Liver (tissue), 9 donors: ENCODE data around the gene IFIH1. TPM values are rescaled to one million over a fixed set of nuclear protein-coding genes. Genes with fewer than 3 reads are reported as not detected.

Experiments
- DNase-seq: peaks from one replicate; pipeline ENCODE4 v3.0.0-alpha.2; 2017; ENCODE audit warnings: low spot score
- H3K27ac ChIP-seq, 2 donors: one replicate each; pipeline ENCODE4 v1.7.0; 2013; ENCODE audit warnings: inconsistent platforms in 2 of 2, low read length in 2 of 2, control low read depth in 1 of 2, low read depth in 1 of 2, mild to moderate bottlenecking in 1 of 2
- H3K27me3 ChIP-seq, 4 donors: one replicate each; pipeline versions ENCODE4 v1.6.1 to v1.7.0; 2013; ENCODE audit warnings: low read length in 3 of 4, inconsistent platforms in 1 of 4, mild to moderate bottlenecking in 1 of 4, moderate library complexity in 1 of 4; ENCODE audit not compliant: control insufficient read depth in 4 of 4, insufficient read depth in 4 of 4
- H3K36me3 ChIP-seq, 4 donors: one replicate each; pipeline versions ENCODE4 v1.6.1 to v1.7.0; 2013; ENCODE audit warnings: low read length in 3 of 4, mild to moderate bottlenecking in 3 of 4, low read depth in 1 of 4, moderate library complexity in 1 of 4; ENCODE audit not compliant: control insufficient read depth in 4 of 4, insufficient read depth in 3 of 4
- H3K4me1 ChIP-seq, 4 donors: one replicate each; pipeline versions ENCODE4 v1.6.1 to v1.7.0; 2013; ENCODE audit warnings: low read length in 3 of 4, mild to moderate bottlenecking in 3 of 4, moderate library complexity in 1 of 4; ENCODE audit not compliant: control insufficient read depth in 4 of 4, insufficient read depth in 4 of 4
- H3K4me3 ChIP-seq, 3 donors: one replicate each; pipeline versions ENCODE4 v1.6.1 to v1.7.0; 2013; ENCODE audit warnings: low read length in 3 of 3, control low read depth in 1 of 3, low read depth in 1 of 3, mild to moderate bottlenecking in 1 of 3
- H3K9ac ChIP-seq, 2 donors: one replicate each; pipeline ENCODE4 v1.7.0; 2013; ENCODE audit warnings: low read length in 2 of 2, mild to moderate bottlenecking in 2 of 2, moderate library complexity in 2 of 2, control low read depth in 1 of 2, low read depth in 1 of 2
- H3K9me3 ChIP-seq, 4 donors: one replicate each; pipeline versions ENCODE4 v1.6.1 to v1.7.0; 2013; ENCODE audit warnings: low read length in 3 of 4; ENCODE audit not compliant: control insufficient read depth in 4 of 4
- ATF3 ChIP-seq: IDR thresholded peaks from 2 replicates; pipeline ENCODE4 v1.6.1; 2016; ENCODE audit warnings: antibody characterized with exemption
- CTCF ChIP-seq: fragments of 150-350 bp; IDR thresholded peaks from 2 replicates; pipeline ENCODE4 v1.5.1; 2017; ENCODE audit warnings: improper control_type of control experiment, low read depth, low read length; ENCODE audit not compliant: missing input control
- EGR1 ChIP-seq, 2 donors: IDR thresholded peaks; 2 replicates each; pipeline ENCODE4 v1.6.1; 2016 to 2018; ENCODE audit warnings: antibody characterized with exemption in 2 of 2, low read depth in 2 of 2
- FOXA1 ChIP-seq: IDR thresholded peaks from 2 replicates; pipeline ENCODE4 v1.6.1; 2016; ENCODE audit warnings: antibody characterized with exemption
- FOXA2 ChIP-seq: IDR thresholded peaks from 2 replicates; pipeline ENCODE4 v1.6.1; 2016; ENCODE audit warnings: antibody characterized with exemption
- GABPA ChIP-seq, 2 donors: IDR thresholded peaks in 1 of 2; conservative IDR thresholded peaks in 1 of 2; 2 replicates each; pipeline ENCODE4 v1.6.1; 2016; ENCODE audit warnings: antibody characterized with exemption in 2 of 2, mild to moderate bottlenecking in 1 of 2, moderate library complexity in 1 of 2
- HNF4A ChIP-seq, 2 donors: conservative IDR thresholded peaks; 2 replicates each; pipeline ENCODE4 v1.6.1; 2016; ENCODE audit warnings: antibody characterized with exemption in 2 of 2, mild to moderate bottlenecking in 2 of 2
- HNF4G ChIP-seq: IDR thresholded peaks from 2 replicates; pipeline ENCODE4 v1.6.1; 2016; ENCODE audit warnings: antibody characterized with exemption
- JUND ChIP-seq, 2 donors: IDR thresholded peaks; 2 replicates each; pipeline ENCODE4 v1.6.1; 2016; ENCODE audit warnings: antibody characterized with exemption in 2 of 2
- MAX ChIP-seq: IDR thresholded peaks from 2 replicates; pipeline ENCODE4 v1.6.1; 2016; ENCODE audit warnings: antibody characterized with exemption
- NR2F2 ChIP-seq: IDR thresholded peaks from 2 replicates; pipeline ENCODE4 v1.6.1; 2016; ENCODE audit warnings: antibody characterized with exemption
- RAD21 ChIP-seq, 2 donors: IDR thresholded peaks; 2 replicates each; pipeline ENCODE4 v1.6.1; 2016; ENCODE audit warnings: antibody characterized with exemption in 2 of 2, mild to moderate bottlenecking in 2 of 2
- REST ChIP-seq: IDR thresholded peaks from 2 replicates; pipeline ENCODE4 v1.6.1; 2016; ENCODE audit warnings: antibody characterized with exemption, mild to moderate bottlenecking
- RXRA ChIP-seq, 2 donors: IDR thresholded peaks; 2 replicates each; pipeline ENCODE4 v1.6.1; 2017 to 2018; ENCODE audit warnings: antibody characterized with exemption in 2 of 2, mild to moderate bottlenecking in 1 of 2
- SP1 ChIP-seq: IDR thresholded peaks from 2 replicates; pipeline ENCODE4 v1.6.1; 2018; ENCODE audit warnings: antibody characterized with exemption, mild to moderate bottlenecking
- TAF1 ChIP-seq: conservative IDR thresholded peaks from 2 replicates; pipeline ENCODE4 v1.6.1; 2016; ENCODE audit warnings: antibody characterized with exemption, mild to moderate bottlenecking
- YY1 ChIP-seq: IDR thresholded peaks from 2 replicates; pipeline ENCODE4 v1.6.1; 2016; ENCODE audit warnings: antibody characterized with exemption, mild to moderate bottlenecking
- ZBTB33 ChIP-seq: IDR thresholded peaks from 2 replicates; pipeline ENCODE4 v1.6.1; 2016; ENCODE audit warnings: antibody characterized with exemption
- WGBS: extraction: QIAGEN DNeasy Blood & Tissue Kit; methylation state at CpG from one replicate; pipeline ENCODE4 v1.1.7; 2013; 5-methylcytosine and 5-hydroxymethylcytosine counted together
- polyA plus RNA-seq, 2 donors: library from polyadenylated mRNA; stranded (reverse) in 1 of 2; unstranded in 1 of 2; fragments of 200-250 nt in 1 of 2; fragments of >200 nt in 1 of 2; fragmentation: Nextera tagmentation in 1 of 2; extraction: Ambion mirVana in 1 of 2; gene quantifications; one replicate each; pipeline versions ENCODE4 v1.2.1 to v1.2.3, GENCODE V29; 2013 to 2015
- total RNA-seq, 2 donors: library from RNA; depleted of rRNA; stranded (reverse); fragments of >200 nt; gene quantifications; one replicate each; pipeline ENCODE4 v1.2.3, GENCODE V29; 2014
- donor health status: healthy.
- donor health status: healthy.
- donor health status: healthy.
- donor health status: healthy.
- donor health status: healthy.

IFIH1 gene
- total and polyA plus RNA-seq, 4 donors = 5.5 to 13.2 (median 7.9) TPM

GRCh38 chr2:162343492-162343823 is 25.0 kb upstream of the IFIH1 start:
- WGBS = 38% methylated on average over 4 of the region's 4 CpGs
- Histone ChIP-seq H3K9me3 (no peaks in the 10 kb centered on the region), H3K27me3 (no peaks in the 10 kb centered on the region), H3K27ac (no peak overlapping the region), H3K36me3 (no peaks in the 10 kb centered on the region), H3K9ac (no peak overlapping the region), H3K4me3 (peak overlapping the region; percentile 45 to 78 (median 68)), H3K4me1 (peaks cover 3 to 10% (median 4%) of the 10 kb centered on the region in 4 donors)
- no peak for DNase-seq
- no peak for TF ChIP-seq JUND (IDR thresholded peaks at IDR 0.05)
- peak; percentile 45 for TF ChIP-seq REST

GRCh38 chr2:162342841-162343240 is 24.4 kb upstream of the IFIH1 start:
- Histone ChIP-seq H3K9me3 (no peaks in the 10 kb centered on the region), H3K4me3 (no peak overlapping the region), H3K27ac (no peak overlapping the region), H3K4me1 (peaks cover 3 to 10% (median 4%) of the 10 kb centered on the region in 4 donors), H3K27me3 (no peaks in the 10 kb centered on the region), H3K9ac (no peak overlapping the region), H3K36me3 (no peaks in the 10 kb centered on the region)
- no peak for DNase-seq
- WGBS = 77% methylated on average over 2 of the region's 2 CpGs
- TF ChIP-seq TAF1 = no peak
- TF ChIP-seq YY1 = no peak
- TF ChIP-seq HNF4G = no peak
- no peak for TF ChIP-seq EGR1 (IDR thresholded peaks at IDR 0.05; ENCODE audit: low read depth in 2 of 2)
- no peak for TF ChIP-seq HNF4A (conservative IDR thresholded peaks at IDR 0.05)
- no peak for TF ChIP-seq SP1
- TF ChIP-seq CTCF = no peak
- TF ChIP-seq NR2F2 = no peak
- TF ChIP-seq MAX = no peak
- no peak for TF ChIP-seq RXRA (IDR thresholded peaks at IDR 0.05)
- TF ChIP-seq FOXA2 = no peak
- TF ChIP-seq FOXA1 = no peak
- no peak for TF ChIP-seq ATF3
- no peak for TF ChIP-seq GABPA (IDR thresholded peaks at IDR 0.05 in 1 of 2, conservative IDR thresholded peaks at IDR 0.05 in 1 of 2)
- no peak for TF ChIP-seq RAD21 (IDR thresholded peaks at IDR 0.05)
- TF ChIP-seq ZBTB33 = no peak
- no peak for TF ChIP-seq REST
